Endometrial microvascular endothelial cells (primary cell): Measurements from ENCODE around the gene LSM11. TPM values are rescaled to one million over a fixed set of nuclear protein-coding genes. Genes with fewer than 3 reads are reported as not detected.
"Not testable (repeated sequence)": the region's sequence is repeated elsewhere in the genome, so short reads cannot be mapped to it uniquely, and the experiment has no call there.

Experiments used
- in situ Hi-C: cut with HindIII; loops from 2 replicates; pipeline ENCODE4 v1.10.0; 2017; ENCODE audit warnings: low sequenced_read_pairs, low pct_unique_long_range_greater_than_20kb; ENCODE audit errors: inconsistent ontology term
- total RNA-seq: library from RNA; depleted of rRNA; stranded (reverse); fragments of >200 nt; gene quantifications from one replicate; pipeline ENCODE4 v1.2.3, GENCODE V29; 2015; ENCODE audit errors: inconsistent ontology term

Gene LSM11
- 5.2 TPM for total RNA-seq

DNA sequence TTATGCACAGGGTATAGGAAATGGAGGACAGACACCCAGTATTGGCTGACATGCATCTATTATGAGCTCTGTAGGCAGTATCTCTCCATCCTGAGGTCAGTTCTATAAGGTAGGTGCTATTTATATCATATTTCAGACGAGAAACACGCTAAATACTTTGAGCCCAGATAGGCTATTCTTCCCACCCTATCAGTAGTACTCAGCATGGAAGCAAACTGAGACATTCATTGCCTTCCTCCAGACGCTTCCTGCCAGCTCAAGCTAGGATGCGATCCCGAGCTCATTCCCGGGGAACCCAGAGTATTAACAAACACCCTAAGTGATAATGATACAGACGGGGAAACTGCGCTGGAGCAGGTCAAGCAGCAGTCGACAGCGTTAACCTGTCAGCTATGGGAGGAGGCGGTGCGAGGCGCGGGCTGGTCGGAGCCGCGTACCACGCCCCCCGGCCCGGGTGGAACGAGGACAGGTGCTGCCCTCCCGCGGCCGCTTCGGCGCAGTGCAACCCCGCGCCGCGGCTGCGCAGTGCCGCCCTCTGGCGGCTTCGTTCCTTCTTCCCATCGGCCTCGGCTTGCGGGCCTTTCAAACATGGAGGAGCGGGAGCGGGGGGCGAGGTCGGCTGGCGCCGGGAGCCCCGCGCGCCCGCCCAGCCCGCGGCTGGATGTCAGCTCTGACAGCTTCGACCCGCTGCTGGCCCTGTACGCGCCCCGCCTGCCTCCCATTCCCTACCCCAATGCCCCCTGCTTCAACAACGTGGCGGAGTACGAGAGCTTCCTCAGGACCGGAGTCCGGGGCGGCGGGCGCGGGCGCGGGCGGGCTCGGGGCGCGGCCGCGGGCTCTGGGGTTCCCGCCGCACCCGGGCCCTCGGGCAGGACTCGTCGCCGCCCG, at the start of gene LSM11:
Gene LSM11 (plus strand): TSS at position 550 of the 888 bp plus-strand sequence. CDS start 39 bp downstream, at position 589.
- in situ Hi-C loops = no loop called here

DNA sequence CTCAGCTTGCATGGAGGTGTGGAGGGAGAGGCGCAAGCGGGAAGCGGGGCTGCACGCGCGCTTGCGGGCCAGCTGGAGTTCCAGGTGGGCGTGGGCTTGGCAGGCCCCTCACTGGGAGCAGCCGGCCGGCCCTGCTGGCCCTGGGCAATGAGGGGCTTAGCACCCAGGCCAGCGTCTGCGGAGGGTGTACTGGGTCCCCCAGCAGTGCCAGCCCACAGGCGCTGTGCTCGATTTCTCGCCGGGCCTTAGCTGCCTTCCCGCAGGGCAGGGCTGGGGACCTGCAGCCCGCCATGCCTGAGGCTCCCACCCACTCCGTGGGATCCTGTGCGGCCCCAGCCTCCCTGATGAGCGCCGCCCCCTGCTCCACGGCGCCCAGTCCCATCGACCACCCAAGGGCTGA, 49.7 kb upstream of the LSM11 start:
- in situ Hi-C loops = not testable (repeated sequence)

DNA sequence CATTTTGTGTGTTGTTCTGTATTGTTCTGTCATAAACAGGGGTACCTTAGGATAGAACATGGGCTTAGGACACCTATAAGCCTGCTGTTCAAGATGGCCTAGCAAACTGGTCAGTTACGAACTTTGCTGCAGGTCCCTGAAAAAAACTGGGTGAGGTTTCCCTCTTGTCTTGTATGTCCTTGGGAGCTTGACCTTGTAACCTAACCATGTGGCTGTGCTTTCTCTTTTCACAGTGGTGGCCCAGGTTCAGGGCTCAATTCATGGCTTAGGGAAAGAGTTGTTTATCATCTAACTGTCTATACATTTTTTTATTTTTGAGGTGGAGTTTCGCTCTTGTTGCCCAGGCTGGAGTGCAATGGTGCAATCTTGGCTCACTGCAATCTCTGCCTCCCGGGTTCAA, 47.4 kb upstream of the LSM11 start:
- in situ Hi-C loops = not testable (repeated sequence)

DNA sequence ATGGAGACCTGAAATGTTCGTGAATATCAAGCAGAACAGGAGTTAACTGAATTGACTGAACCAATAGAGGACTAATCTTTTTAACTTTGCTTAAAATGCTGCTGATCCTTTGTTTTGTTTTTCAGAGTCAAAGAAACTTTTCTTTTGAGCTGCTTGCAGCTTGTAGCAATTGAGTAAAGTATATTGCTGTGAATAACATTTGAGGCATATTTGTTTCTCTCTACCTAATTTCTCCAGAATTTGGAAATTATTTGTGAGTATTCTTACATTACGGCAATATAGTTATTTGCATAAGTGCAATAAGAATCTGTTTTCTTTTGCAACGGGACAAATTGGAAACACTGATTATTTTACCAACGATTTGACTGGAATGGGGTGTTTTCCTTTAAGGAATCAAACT, 44.8 kb upstream of the LSM11 start:
- in situ Hi-C loops = not testable (repeated sequence)

DNA sequence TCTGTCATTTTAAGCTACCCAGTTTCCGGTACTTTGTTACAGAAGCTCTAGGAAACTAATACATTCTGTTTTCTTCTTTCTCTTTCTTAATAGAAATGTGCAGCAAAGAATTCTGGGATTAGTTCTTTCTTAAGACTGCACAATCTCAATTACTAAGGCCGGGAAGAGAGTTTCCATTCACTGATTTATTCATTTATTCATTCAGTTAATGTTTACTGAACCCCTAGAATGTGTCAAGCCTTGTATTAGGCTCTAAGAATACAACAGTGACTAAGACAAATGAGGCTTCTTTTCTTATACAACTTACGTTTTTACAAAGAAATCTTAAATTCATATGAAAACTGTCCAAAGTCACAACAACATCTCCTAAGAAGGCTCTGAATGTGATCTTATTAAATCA, 39.8 kb upstream of the LSM11 start:
- in situ Hi-C loops = no loop called here

DNA sequence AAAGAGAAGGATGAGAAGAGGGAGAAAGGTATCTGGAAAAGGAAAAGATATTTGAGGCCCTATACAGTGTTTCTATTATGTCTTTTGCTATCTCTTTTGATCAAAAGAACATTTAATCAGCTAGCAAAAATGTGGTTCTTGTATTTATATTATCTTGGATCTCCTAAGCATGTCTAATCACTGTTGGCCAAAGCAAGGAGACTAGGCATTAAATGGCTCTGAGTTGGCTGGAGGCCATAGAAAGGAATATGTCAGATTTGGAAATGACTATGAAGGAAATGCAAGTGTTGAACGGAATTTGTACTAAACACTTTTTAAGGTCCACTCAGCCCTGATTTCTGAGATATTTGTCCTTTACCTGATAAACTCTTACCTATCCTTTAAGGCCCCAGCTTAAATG, 34.6 kb upstream of the LSM11 start:
- in situ Hi-C loops = no loop called here

DNA sequence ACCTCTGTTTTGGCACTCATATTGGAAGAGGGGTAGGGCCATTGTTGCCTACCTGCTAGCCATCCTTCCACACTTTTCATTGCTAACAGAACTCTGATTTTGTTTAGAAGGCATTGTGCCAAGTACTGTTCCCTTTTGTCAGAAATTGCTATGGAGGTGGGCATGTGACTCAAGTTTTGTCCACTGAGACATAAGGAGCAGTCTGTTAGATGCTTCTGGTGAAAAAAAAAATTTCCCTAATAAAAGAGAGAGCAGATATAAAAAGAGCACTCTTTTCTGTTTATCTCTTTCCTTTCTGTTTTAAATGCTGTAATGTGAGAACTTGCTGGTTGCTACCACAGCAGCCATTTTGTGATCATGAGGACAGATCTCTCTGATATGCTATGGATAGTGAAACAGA, 34.2 kb upstream of the LSM11 start:
- in situ Hi-C loops = no loop called here

DNA sequence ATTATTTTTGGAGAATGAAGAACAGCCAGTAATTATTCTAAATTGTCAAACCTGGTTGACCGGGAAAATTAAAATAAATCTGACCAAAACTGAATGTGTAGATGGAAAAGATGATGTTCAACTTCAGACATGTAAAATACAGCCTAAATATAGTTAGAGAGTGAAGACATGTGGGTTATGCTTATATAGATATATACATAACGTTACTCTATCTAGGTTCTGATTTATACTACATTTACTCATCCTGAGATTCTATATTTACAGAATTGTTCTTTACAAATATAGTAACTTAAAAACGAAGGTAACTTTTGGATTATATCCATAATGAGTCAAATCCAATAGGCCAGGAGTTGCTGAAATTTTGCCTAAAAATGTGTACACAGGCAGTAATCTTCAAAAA, 33.1 kb upstream of the LSM11 start:
- in situ Hi-C loops = no loop called here

DNA sequence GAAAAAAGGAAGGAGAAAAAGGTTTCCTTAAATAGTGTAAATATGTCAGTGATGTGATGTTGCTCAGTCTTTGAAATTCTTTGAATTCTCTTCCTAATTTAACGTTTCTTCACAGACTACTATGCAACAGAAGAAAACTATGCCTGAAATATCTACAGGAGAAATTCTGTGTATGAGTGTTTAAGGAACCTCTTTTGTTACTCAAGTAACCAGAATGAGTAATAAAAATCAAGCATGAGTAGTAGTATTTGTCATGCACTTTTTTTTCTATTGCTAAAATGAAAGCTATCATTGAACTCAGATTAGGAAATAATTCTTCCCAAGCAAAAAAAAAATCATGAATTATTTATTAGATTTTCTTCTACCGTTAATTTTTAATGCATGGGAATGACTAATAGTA, 32.6 kb upstream of the LSM11 start:
- in situ Hi-C loops = no loop called here

DNA sequence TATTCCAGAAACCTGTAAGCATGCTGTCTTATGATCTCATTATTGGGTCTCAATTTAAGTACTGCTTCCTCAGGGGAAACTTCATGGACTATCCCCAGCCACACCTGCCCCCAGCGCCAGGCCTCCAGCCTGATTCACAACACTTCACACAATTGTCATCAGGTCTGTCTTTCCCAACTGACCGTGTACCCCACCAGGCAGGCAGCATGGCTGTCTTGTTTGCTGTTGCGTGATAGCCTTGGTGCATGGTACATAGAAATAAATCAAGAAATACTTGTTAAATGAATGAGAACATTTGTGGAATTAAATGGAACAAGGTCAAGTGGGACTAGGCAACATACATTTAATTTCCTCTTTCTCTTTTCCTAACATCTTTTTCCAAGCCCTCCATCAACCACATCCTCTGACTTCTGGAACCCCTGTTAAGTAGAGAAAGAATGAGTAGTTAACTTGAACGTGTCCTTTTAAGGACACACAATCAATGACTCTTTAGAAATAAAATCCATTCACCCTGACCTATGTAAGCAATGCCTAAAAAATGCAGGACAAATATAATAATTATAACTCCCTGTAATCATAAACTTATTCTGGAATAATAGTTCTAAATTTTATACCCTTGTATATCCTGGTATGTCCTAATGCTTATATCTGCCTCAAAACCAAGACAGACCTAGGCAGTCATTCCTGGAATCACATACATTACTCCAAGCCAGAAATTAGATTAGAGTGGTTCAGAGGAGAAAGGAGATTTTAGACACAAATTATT, 29.5 kb upstream of the LSM11 start:
- in situ Hi-C loops = no loop called here

DNA sequence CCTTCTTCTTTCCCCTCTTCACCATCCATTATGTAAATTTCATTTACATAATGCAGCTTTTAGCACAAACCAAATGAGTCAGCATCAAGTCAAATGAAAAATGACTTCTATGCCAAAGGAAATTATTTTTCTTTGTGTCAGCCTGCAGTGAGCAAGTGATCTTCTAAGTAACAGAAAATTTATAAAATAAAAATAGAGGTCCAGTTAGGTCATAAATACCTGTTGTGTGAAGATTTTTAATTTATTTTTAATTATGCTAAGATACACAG, 29.0 kb upstream of the LSM11 start:
- in situ Hi-C loops = no loop called here

DNA sequence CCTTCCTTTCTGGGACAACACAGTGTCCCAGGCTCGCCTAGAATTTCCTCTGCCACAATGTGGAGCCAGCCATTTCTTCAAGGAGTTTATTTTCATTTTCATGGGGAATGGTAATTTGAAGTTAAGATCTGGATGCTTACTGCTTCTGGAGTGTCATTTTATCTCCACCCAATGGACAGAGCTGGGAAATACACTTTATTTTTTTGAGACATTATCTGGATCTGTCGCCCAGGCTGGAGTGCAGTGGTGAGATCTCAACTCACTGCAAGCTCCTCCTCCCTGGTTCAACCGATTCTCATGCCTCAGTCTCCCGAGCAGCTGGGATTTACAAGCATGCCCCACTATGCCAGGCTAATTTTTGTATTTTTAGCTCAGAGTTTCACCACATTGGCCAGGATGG, 25.0 kb upstream of the LSM11 start:
- in situ Hi-C loops = no loop called here

DNA sequence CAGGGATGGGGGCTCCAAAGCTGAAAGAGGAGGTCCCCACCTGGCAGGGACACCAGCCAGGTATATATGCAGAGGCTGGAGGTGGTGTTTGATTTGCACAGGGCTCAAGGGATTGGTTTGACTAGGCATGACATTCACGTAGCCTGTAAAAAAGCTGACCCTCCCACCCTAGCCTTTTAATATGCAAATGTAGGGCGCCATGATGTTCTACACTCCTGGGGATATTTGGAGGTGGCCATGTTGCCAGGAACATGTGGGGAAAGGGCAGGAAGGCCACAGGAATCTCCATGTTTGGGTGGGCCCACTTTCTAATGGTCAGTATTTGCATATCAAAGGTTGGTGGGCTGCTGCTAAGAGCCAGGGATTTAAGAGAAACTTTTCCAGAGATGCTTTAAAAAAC, 24.3 kb upstream of the LSM11 start:
- in situ Hi-C loops = no loop called here

DNA sequence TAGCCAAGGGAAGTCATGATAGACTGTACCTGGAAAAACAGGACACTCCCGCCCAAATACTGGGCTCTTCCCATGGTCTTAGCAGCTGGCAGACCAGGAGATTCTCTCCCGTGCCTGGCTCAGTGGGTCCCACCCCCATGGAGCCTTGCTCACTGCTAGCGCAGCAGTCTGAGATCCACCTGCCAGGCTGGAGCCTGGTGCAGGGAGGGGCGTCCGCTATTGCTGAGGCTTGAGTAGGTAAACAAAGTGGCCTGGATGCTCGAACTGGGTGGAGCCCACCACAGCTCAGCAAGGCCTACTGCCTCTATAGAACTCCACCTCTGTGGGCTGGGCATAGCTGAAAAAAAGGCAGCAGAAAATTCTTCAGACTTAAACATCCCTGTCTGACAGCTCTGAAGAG, 22.4 kb upstream of the LSM11 start:
- in situ Hi-C loops = no loop called here

DNA sequence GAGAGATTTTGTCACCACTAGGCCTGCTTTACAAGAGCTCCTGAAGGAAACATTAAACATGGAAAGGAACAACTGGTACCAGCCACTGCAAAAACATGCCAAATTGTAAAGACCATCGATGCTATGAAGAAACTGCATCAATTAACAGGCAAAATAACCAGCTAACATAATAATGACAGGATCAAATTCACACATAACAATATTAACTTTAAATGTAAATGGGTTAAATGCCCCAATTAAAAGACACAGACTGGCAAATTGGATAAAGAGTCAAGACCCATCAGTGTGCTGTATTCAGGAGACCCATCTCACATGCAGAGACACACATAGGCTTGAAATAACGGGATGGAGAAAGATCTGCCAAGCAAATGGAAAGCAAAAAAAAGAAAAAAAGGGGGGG, 20.6 kb upstream of the LSM11 start:
- in situ Hi-C loops = not testable (repeated sequence)

DNA sequence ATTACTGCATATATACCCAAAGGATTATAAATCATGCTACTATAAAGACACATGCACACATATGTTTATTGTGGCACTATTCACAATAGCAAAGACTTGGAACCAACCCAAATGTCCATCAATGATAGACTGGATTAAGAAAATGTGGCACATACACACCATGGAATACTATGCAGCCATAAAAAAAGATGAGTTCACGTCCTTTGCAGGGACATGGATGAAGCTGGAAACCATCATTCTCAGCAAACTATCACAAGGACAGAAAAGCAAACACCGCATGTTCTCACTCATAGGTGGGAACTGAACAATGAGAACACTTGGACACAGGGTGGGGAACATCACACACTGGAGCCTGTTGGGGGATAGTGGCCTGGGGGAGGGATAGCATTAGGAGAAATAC, 16.9 kb upstream of the LSM11 start:
- in situ Hi-C loops = not testable (repeated sequence)

DNA sequence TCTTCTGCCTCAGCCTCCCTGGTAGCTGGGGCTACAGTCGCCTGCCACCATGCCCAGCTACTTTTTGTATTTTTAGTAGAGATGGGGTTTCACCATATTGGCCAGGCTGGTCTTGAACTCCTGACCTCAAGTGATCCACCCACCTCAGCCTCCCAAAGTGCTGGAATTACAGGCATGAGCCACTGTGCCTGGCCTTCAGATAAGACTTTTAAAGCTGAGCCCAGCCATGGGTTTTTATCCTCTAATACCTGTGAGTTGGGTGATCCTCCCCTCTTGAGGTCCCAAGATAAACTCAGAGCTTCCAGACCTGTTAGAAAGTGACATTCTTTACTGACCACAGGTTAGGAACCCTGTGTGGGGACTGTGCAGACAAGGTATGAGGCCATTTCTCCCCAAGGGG, 15.7 kb upstream of the LSM11 start:
- in situ Hi-C loops = not testable (repeated sequence)

DNA sequence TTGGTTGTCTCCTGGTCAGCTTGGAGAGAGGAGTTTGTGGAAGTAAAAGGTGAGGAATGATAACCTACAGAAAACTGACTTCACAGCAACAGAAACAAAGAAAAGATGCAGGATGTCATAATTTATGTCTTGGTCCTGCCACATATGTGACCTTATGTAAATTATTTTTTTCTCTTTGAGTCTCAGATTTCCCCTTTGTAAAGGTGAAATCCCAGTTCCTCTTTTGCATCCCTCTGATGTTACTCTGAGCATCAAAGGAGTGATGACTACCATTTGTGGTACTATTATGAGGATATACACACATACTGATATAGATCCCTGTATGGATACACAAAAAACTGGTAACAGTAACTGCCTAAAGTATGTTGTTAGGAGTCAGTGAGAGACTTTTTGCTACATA, 13.7 kb upstream of the LSM11 start:
- in situ Hi-C loops = no loop called here

DNA sequence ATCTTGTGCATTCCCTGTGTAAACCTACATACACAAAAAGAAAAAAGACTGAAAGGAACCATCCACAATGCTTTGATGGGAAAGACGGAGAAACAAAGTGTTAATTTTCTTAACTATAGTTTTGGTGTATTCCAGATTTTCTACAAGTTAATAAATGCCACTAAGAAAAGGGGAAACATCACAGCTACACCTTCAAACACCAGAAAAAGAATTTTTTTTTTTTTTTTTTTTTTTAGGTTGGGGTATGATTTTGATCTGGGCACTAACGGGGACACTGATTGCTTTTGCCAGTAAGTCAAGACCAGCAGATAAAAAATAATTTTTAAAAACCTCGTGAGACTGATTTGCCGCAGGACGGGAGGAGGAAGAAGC, 12.6 kb upstream of the LSM11 start:
- in situ Hi-C loops = no loop called here

DNA sequence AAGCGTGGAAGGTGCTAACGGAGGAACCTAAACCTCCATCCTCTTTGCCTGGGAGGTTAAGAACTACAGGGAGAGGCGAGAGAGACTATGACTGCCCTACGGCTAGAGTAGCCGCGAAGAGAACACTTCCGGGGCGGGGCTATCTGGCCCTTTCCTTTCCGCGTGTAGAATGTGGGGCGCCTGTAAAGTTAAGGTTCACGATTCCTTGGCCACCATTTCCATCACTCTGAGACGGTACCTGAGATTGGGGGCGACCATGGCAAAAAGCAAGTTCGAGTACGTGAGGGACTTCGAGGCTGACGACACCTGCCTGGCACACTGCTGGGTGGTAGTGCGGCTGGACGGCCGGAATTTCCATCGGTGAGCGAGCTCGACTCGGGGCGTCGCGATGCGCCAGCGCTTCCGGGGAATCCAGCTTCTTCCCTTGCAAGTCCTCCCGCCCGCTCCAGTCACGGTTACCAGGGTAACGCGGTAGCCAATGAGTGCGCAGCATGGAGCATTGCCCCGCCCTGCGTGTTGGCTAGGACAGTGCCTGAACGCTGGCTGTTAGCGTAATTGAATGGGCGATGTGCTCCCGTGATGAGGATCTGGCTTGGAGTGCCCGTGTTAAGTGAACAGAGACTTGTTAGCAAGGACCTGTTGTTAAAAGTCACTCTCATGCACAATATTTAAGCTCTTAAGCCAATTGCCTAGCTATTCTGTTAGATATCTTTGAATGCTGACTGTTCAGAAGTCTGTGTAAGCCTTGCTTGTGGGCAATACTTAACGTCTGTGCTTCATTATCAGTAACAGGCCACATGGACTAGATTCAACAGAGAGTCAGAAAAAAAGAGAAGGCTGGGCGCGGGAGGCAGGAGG, 12.0 kb upstream of the LSM11 start, which contains the start of gene THG1L:
Gene THG1L (plus strand): TSS at position 149 of the 858 bp plus-strand sequence. CDS start 21 bp downstream, at position 170.
- in situ Hi-C loops = no loop called here
